ENCODE results near the gene FMNL2.

FMNL2 gene

GRCh38 chr2:152661076-152661475 is 326.1 kb downstream of the FMNL2 start:
- no peak for DNase-seq (ENCODE audit: low spot score)
- no peak for TF ChIP-seq CTCF (conservative IDR thresholded peaks at IDR 0.05; ENCODE audit: low read depth)
- ChIA-PET POLR2A (ENCODE audit: low non-redundant PET) (no interaction called here), CTCF (interaction anchor here (1.1 kb wide), 1 partner anchor 55 kb away, joined by 3 read pairs; no protein-coding TSS in a partner anchor)
- H3K27ac ChIP-seq, result no peak overlapping the region

- CTCF ChIA-PET, result interaction anchor here (0.5 to 0.7 kb wide), 2 partner anchors 54 to 371 kb away, joined by 3 read pairs; no protein-coding TSS in a partner anchor
- DNase-seq (ENCODE audit: low spot score), result no peak
- POLR2A ChIA-PET (ENCODE audit: low non-redundant PET), result no interaction called here
- no peak overlapping the region for H3K27ac ChIP-seq
- TF ChIP-seq CTCF (conservative IDR thresholded peaks at IDR 0.05; ENCODE audit: low read depth), result no peak
Observed at GRCh38 chr2:152664725-152665124, 329.8 kb downstream of the FMNL2 start.

- H3K27ac ChIP-seq, result no peak overlapping the region
- no peak for TF ChIP-seq CTCF (conservative IDR thresholded peaks at IDR 0.05; ENCODE audit: low read depth)
- ChIA-PET CTCF (interaction anchor here (0.9 kb wide), 1 partner anchor 43 kb away, joined by 5 read pairs; the partner anchor contains the start of gene PRPF40A), POLR2A (ENCODE audit: low non-redundant PET) (no interaction called here)
- no peak for DNase-seq (ENCODE audit: low spot score)
Observed at GRCh38 chr2:152674334-152674733, 339.4 kb downstream of the FMNL2 start.

- CTCF ChIA-PET, result no interaction called here
- TF ChIP-seq CTCF (conservative IDR thresholded peaks at IDR 0.05; ENCODE audit: low read depth), result no peak
- no peak overlapping the region for H3K27ac ChIP-seq
- DNase-seq (ENCODE audit: low spot score), result no peak
- POLR2A ChIA-PET (ENCODE audit: low non-redundant PET), result no interaction called here
Observed at GRCh38 chr2:152676461-152676860, 341.5 kb downstream of the FMNL2 start.

GRCh38 chr2:152678808-152679207 is 343.8 kb downstream of the FMNL2 start:
- CTCF ChIA-PET, result no interaction called here
- H3K27ac ChIP-seq, result no peak overlapping the region
- no peak for TF ChIP-seq CTCF (conservative IDR thresholded peaks at IDR 0.05; ENCODE audit: low read depth)
- POLR2A ChIA-PET (ENCODE audit: low non-redundant PET), result no interaction called here
- DNase-seq (ENCODE audit: low spot score), result no peak

GRCh38 chr2:152682663-152683062 is 347.7 kb downstream of the FMNL2 start:
- POLR2A ChIA-PET (ENCODE audit: low non-redundant PET), result no interaction called here
- no peak overlapping the region for H3K27ac ChIP-seq
- TF ChIP-seq CTCF (conservative IDR thresholded peaks at IDR 0.05; ENCODE audit: low read depth), result no peak
- CTCF ChIA-PET, result no interaction called here
- DNase-seq (ENCODE audit: low spot score), result no peak

- no peak overlapping the region for H3K27ac ChIP-seq
- DNase-seq (ENCODE audit: low spot score), result no peak
- POLR2A ChIA-PET (ENCODE audit: low non-redundant PET), result no interaction called here
- TF ChIP-seq CTCF (conservative IDR thresholded peaks at IDR 0.05; ENCODE audit: low read depth), result no peak
- CTCF ChIA-PET, result interaction anchor here (0.6 kb wide), 1 partner anchor 32 kb away, joined by 3 read pairs; no protein-coding TSS in a partner anchor
Observed at GRCh38 chr2:152683400-152683799, 348.4 kb downstream of the FMNL2 start.
